Endodermal cell (in vitro differentiated cells): ENCODE data around the gene PAIP2. TPM values are rescaled to one million over a fixed set of nuclear protein-coding genes. Genes with fewer than 3 reads are reported as not detected.

Source experiments
- DNase-seq: peaks from one replicate; pipeline ENCODE4 v3.0.0-alpha.2; 2017
- H3K27ac ChIP-seq: 2 replicates; pipeline ENCODE4 v1.5.1; 2013; ENCODE audit warnings: mild to moderate bottlenecking, low read depth, low read length, moderate library complexity
- H3K27me3 ChIP-seq: 2 replicates; pipeline ENCODE4 v1.6.1; 2013; ENCODE audit warnings: mild to moderate bottlenecking, low read length, moderate library complexity; ENCODE audit not compliant: insufficient read depth, control insufficient read depth, poor library complexity, severe bottlenecking
- H3K36me3 ChIP-seq: 2 replicates; pipeline ENCODE4 v1.7.0; 2013; ENCODE audit warnings: mild to moderate bottlenecking, low read length, moderate library complexity; ENCODE audit not compliant: control insufficient read depth, insufficient read depth
- H3K4me1 ChIP-seq: one replicate; pipeline ENCODE4 v1.7.0; 2013; ENCODE audit warnings: low read length; ENCODE audit not compliant: control insufficient read depth, insufficient read depth
- H3K4me3 ChIP-seq: 2 replicates; pipeline ENCODE4 v1.5.1; 2013; ENCODE audit warnings: mild to moderate bottlenecking, low read length, moderate library complexity
- H3K9ac ChIP-seq: 2 replicates; pipeline ENCODE4 v1.6.1; 2013; ENCODE audit warnings: mild to moderate bottlenecking, low read length, moderate library complexity; ENCODE audit not compliant: poor library complexity, severe bottlenecking; ENCODE audit errors: extremely low read depth
- H3K9me3 ChIP-seq: 2 replicates; pipeline ENCODE4 v1.6.1; 2013; ENCODE audit warnings: mild to moderate bottlenecking, low read length, moderate library complexity; ENCODE audit not compliant: control insufficient read depth
- H3K27ac Mint-ChIP-seq: 2 replicates; pipeline ENCODE4 v1.8.0; 2020; ENCODE audit warnings: mixed read lengths
- H3K27me3 Mint-ChIP-seq: 2 replicates; pipeline ENCODE4 v1.8.0; 2021; ENCODE audit warnings: mild to moderate bottlenecking, mixed read lengths; ENCODE audit not compliant: insufficient read depth
- H3K36me3 Mint-ChIP-seq: 2 replicates; pipeline ENCODE4 v1.8.0; 2020; ENCODE audit warnings: low read depth, mixed read lengths
- H3K4me1 Mint-ChIP-seq: 2 replicates; pipeline ENCODE4 v1.8.0; 2020; ENCODE audit warnings: mixed read lengths
- H3K4me3 Mint-ChIP-seq: 2 replicates; pipeline ENCODE4 v1.8.0; 2020; ENCODE audit warnings: mild to moderate bottlenecking, moderate library complexity, mixed read lengths
- H3K9me3 Mint-ChIP-seq: 2 replicates; pipeline ENCODE4 v1.8.0; 2020; ENCODE audit warnings: mild to moderate bottlenecking, mixed read lengths
- CTCF ChIP-seq: fragments of 200-600 bp; sonication (generic); conservative IDR thresholded peaks from 2 replicates; pipeline ENCODE4 v1.5.0; 2021; ENCODE audit warnings: antibody characterized with exemption, mild to moderate bottlenecking
- WGBS, 2 experiments: methylation state at CpG; one replicate each; pipeline versions ENCODE4 v1.1.5 to v1.1.7; 2013; ENCODE audit warnings: missing lambda C conversion rate in 2 of 2, mixed read lengths in 1 of 2; ENCODE audit not compliant: insufficient coverage in 1 of 2, insufficient read length in 1 of 2; 5-methylcytosine and 5-hydroxymethylcytosine counted together
- total RNA-seq, 2 donors: library from RNA; stranded (reverse); fragmentation: NEBNext Ultra II Directional in 1 of 2; extraction: Animal tissue kit (Norgen Biotek cat#: 25700) in 1 of 2; gene quantifications; 2 replicates in 1 of 2; 3 replicates in 1 of 2; pipeline ENCODE4 v1.2.1, GENCODE V29; 2021

Gene PAIP2
- total RNA-seq, 2 donors from 2014 or later, result 128 to 142 TPM

GRCh38 chr5:139363937-139364336 is 22.3 kb downstream of the PAIP2 start:
- DNase-seq, result no peak
- WGBS, 2 experiments, result 97% methylated on average over 2 of the region's 2 CpGs
- Mint-ChIP-seq H3K27me3 (no peaks in the 10 kb centered on the region), H3K36me3 (peaks cover 58% of the 10 kb centered on the region), H3K9me3 (no peaks in the 10 kb centered on the region), H3K4me1 (no peaks in the 10 kb centered on the region), H3K4me3 (no peak overlapping the region), H3K27ac (no peak overlapping the region)
- no peak for TF ChIP-seq CTCF
- Histone ChIP-seq H3K9me3 (no peaks in the 10 kb centered on the region), H3K27ac (no peak overlapping the region), H3K27me3 (no peaks in the 10 kb centered on the region), H3K9ac (no peak overlapping the region), H3K36me3 (peaks cover 56% of the 10 kb centered on the region), H3K4me3 (no peak overlapping the region), H3K4me1 (no peaks in the 10 kb centered on the region)

DNA sequence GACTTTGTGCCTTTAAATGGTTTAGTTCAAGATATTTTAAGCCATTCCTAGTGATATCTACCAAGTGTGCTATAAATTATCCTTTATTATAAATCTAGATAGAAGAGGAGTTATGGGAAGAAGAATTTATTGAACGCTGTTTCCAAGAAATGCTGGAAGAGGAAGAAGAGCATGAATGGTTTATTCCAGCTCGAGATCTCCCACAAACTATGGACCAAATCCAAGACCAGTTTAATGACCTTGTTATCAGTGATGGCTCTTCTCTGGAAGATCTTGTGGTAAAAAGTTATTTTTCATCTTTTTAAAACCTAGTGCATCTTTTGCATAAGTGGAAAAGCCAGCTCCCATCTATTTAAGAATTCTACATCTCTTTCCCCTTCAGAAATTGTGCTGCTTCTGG is 22.8 kb downstream of the PAIP2 start:
- H3K27me3 ChIP-seq, result no peaks in the 10 kb centered on the region
- H3K27ac Mint-ChIP-seq, result no peak overlapping the region
- H3K36me3 Mint-ChIP-seq, result peaks cover 62% of the 10 kb centered on the region
- H3K9ac ChIP-seq, result no peak overlapping the region
- no peak for DNase-seq
- H3K27ac ChIP-seq, result no peak overlapping the region
- no peaks in the 10 kb centered on the region for H3K27me3 Mint-ChIP-seq
- TF ChIP-seq CTCF, result no peak
- peaks cover 61% of the 10 kb centered on the region for H3K36me3 ChIP-seq
- no peaks in the 10 kb centered on the region for H3K4me1 Mint-ChIP-seq
- no peaks in the 10 kb centered on the region for H3K4me1 ChIP-seq
- H3K4me3 ChIP-seq, result no peak overlapping the region
- no peak overlapping the region for H3K4me3 Mint-ChIP-seq
- no peaks in the 10 kb centered on the region for H3K9me3 ChIP-seq
- WGBS, 2 experiments, result 89 to 90% methylated on average over 2 of the region's 2 CpGs
- H3K9me3 Mint-ChIP-seq, result no peaks in the 10 kb centered on the region

- H3K27me3 Mint-ChIP-seq, result no peaks in the 10 kb centered on the region
- 92 to 94% methylated on average over 2 of the region's 2 CpGs for WGBS, 2 experiments
- Histone ChIP-seq H3K27ac (no peak overlapping the region), H3K4me1 (no peaks in the 10 kb centered on the region), H3K9ac (no peak overlapping the region), H3K36me3 (peaks cover 85% of the 10 kb centered on the region), H3K4me3 (no peak overlapping the region), H3K27me3 (no peaks in the 10 kb centered on the region), H3K9me3 (no peaks in the 10 kb centered on the region)
- H3K27ac Mint-ChIP-seq, result no peak overlapping the region
- TF ChIP-seq CTCF, result peak; percentile 40
- no peaks in the 10 kb centered on the region for H3K4me1 Mint-ChIP-seq
- no peak overlapping the region for H3K4me3 Mint-ChIP-seq
- H3K9me3 Mint-ChIP-seq, result no peaks in the 10 kb centered on the region
- no peak for DNase-seq
- H3K36me3 Mint-ChIP-seq, result peaks cover 71% of the 10 kb centered on the region
These were observed 27.0 kb downstream of the PAIP2 start for GRCh38 chr5:139368613-139369012.
